ENCODE data around the gene IL17RC.

The IL17RC gene

DNA sequence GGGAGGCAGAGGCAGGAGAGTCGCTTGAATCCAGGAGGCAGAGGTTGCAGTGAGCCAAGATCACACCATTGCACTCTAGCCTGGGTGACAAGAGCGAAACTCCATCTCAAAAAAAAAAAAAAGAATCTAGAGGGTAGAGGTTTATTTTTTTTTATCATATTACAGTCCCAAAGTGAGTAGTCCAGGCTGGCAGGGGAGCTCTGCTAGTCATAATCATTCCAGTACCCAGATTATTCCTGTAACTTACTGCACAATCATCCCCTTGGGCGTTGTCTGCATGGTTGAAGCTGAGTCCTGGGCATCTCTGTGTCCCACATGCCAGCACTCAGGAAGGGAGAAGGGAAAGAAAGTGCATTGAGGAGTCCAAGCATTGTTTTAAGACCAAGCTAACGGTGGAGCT is 25.3 kb downstream of the IL17RC start:
- Histone ChIP-seq H3K36me3 (ENCODE audit: control insufficient read depth, insufficient read depth, low read length) (peaks cover 4% of the 10 kb centered on the region), H3K9ac (ENCODE audit: low read length) (no peak overlapping the region), H3K27me3 (ENCODE audit: control insufficient read depth, insufficient read depth, low read length) (no peaks in the 10 kb centered on the region), H3K4me3 (ENCODE audit: low read length) (no peak overlapping the region), H3K9me3 (ENCODE audit: control insufficient read depth, low read length) (no peaks in the 10 kb centered on the region), H3K4me1 (ENCODE audit: control insufficient read depth, insufficient read depth, low read length) (peaks cover 6% of the 10 kb centered on the region)

DNA sequence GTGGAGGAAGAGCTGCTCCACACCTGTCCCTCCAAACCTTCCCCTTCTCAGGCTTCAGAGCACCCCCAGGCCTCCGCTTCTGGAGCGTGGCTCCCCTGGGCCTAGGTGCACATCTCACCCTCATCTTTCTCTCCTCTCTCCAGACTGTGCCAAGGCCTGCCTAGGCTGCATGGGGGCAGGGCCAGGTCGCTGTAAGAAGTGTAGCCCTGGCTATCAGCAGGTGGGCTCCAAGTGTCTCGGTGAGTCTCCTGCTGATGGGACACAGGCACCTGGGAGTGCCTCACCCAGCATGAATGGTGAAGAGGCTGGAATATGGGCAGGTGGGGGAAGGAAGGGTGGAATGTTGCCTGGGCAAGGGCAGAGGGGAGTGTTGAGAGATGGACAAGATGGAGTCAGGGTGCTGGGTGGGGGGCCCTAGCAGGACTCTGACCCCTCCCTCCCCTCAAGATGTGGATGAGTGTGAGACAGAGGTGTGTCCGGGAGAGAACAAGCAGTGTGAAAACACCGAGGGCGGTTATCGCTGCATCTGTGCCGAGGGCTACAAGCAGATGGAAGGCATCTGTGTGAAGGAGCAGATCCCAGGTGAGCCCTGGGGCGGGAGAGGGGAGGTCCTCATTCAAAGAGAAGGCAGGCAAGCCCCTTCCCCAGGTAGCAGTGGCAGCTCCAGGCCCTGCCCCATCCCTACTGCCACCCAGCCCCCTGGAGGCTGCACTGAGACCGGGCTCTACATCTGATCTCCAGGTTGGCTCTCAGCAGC is 26.2 kb downstream of the IL17RC start:
- H3K36me3 ChIP-seq (ENCODE audit: control insufficient read depth, insufficient read depth, low read length): peaks cover 4% of the 10 kb centered on the region
- no peaks in the 10 kb centered on the region for H3K9me3 ChIP-seq (ENCODE audit: control insufficient read depth, low read length)
- H3K9ac ChIP-seq (ENCODE audit: low read length): no peak overlapping the region
- no peak overlapping the region for H3K4me3 ChIP-seq (ENCODE audit: low read length)
- H3K27me3 ChIP-seq (ENCODE audit: control insufficient read depth, insufficient read depth, low read length): no peaks in the 10 kb centered on the region
- peaks cover 6% of the 10 kb centered on the region for H3K4me1 ChIP-seq (ENCODE audit: control insufficient read depth, insufficient read depth, low read length)

DNA sequence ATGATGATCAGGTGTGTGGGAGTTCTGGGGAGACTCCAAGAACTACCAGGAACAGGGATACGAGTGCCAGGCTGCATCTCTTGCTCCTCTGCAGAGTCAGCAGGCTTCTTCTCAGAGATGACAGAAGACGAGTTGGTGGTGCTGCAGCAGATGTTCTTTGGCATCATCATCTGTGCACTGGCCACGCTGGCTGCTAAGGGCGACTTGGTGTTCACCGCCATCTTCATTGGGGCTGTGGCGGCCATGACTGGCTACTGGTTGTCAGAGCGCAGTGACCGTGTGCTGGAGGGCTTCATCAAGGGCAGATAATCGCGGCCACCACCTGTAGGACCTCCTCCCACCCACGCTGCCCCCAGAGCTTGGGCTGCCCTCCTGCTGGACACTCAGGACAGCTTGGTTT is 27.4 kb downstream of the IL17RC start:
- Histone ChIP-seq H3K4me3 (ENCODE audit: low read length) (no peak overlapping the region), H3K4me1 (ENCODE audit: control insufficient read depth, insufficient read depth, low read length) (peaks cover 6% of the 10 kb centered on the region), H3K9me3 (ENCODE audit: control insufficient read depth, low read length) (no peaks in the 10 kb centered on the region), H3K36me3 (ENCODE audit: control insufficient read depth, insufficient read depth, low read length) (peaks cover 4% of the 10 kb centered on the region), H3K9ac (ENCODE audit: low read length) (no peak overlapping the region), H3K27me3 (ENCODE audit: control insufficient read depth, insufficient read depth, low read length) (no peaks in the 10 kb centered on the region)

DNA sequence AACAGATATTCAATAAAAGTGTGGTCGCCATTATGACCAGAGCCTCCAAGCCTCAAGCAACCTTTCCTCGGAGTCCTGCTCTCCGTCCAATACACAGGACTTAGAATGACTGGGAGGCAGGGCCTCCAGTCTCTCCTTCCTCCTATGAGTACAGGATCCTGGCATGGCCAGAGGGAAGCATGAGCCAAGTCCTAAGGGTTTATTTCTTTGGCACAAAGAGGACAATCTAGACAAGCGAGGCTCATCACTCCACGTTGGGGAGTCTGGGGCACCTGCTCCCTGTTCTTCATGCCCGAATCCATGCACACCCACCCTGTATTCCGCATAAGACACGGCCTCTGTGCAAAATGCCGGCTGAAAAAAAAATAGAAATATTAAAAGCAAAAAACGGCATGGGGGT is 28.5 kb downstream of the IL17RC start:
- H3K4me1 ChIP-seq (ENCODE audit: control insufficient read depth, insufficient read depth, low read length): peaks cover 6% of the 10 kb centered on the region
- no peak overlapping the region for H3K4me3 ChIP-seq (ENCODE audit: low read length)
- H3K9ac ChIP-seq (ENCODE audit: low read length): no peak overlapping the region

DNA sequence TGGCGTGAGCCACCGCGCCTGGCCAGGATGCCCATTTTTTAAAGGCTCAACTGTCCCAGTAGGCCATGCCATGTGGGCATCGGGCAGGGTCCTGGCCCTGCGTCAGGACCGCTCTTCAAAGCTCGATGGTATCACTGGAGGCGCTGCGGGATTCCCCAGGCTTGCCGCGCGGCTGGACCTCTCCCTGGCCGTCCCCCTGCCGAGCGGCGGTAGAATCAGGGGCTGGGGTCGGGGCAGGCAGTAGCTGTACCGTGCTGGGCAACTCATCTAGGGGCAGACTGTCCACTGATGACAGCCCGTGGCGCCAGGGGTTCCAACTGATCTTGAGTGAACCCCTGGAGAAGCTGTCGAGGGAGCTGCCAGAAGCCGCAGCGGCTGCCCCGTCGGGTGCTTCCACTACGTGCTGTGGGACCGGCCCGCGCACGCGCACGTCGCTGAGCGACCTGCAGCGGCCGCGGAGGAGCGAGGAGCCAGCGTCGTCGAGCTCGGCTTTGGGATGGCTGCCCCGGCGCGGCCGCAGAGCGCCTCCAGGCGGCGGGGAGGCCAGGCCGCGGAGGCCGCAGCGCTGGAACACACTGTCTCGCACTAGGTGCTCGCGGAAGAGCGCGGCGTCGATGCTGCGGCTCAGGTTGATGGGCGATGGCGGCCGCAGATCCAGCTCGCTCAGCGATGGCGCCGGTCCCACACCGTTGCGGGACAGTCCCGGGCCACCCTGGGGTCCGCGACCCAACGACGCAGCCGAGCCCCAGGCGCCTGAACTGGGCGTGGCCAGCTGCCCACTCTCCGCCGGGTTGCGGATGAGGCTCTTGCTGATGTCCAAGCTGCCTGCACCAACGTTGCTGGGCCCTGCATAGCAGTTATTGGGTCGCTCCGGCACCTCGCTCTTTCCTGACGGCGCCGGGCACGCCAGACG is 29.5 kb downstream of the IL17RC start:
- Histone ChIP-seq H3K9ac (ENCODE audit: low read length) (peak overlapping the region; percentile 77), H3K36me3 (ENCODE audit: control insufficient read depth, insufficient read depth, low read length) (peaks cover 4% of the 10 kb centered on the region)

More for the DNA sequence above, 28.5 kb downstream of the IL17RC start:
- peaks cover 4% of the 10 kb centered on the region for H3K36me3 ChIP-seq (ENCODE audit: control insufficient read depth, insufficient read depth, low read length)
- H3K9me3 ChIP-seq (ENCODE audit: control insufficient read depth, low read length): no peaks in the 10 kb centered on the region
- H3K27me3 ChIP-seq (ENCODE audit: control insufficient read depth, insufficient read depth, low read length): no peaks in the 10 kb centered on the region

DNA sequence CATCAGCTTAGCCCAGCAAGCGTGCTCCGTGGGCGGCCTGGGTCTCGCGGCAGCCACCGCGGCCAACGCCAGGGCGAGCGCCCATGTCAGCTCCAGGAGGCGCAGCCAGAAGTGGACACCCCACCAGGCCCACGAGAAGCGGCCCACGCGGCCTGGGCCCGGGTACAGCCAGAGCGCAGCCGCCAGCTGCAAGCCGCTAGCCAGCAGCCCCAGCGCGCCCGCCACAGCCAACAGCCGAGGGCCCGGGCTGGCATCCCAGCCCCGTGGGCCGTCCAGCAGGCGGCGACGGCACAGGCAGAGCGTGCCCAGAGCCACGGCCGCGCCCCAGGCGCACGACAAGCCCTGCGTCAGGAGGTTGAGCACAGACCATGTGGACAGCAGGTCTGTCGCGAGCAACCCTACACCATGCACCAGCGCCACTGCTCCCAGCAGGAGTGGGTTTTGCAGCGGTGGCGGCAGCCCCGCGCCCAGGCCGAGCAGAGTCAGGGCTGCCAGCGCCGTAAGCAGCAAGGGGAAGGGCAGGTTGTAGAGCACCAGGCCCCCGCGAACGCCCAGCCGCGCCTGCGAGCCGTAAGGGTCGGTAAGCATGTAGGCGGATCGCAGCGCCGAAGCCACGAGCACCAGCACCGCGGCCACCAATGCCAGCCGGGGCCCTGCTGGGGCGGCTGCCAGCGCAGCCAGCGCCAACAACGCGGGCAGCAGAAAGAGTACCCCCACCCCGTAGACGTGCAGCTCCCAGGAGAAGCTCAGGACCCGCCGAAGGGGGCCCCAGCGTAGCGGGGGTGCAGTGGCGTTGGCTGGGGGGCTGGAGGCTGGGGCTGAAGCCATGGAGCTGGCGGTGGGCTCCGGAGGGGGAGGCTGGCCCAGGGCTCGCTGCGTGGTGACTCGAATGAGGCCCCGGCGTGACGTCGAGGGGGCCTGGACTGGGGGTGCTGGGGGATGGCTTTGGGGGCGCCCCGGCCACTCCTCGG is 30.4 kb downstream of the IL17RC start:
- Histone ChIP-seq H3K4me1 (ENCODE audit: control insufficient read depth, insufficient read depth, low read length) (peaks cover 12% of the 10 kb centered on the region), H3K36me3 (ENCODE audit: control insufficient read depth, insufficient read depth, low read length) (peaks cover 4% of the 10 kb centered on the region), H3K9me3 (ENCODE audit: control insufficient read depth, low read length) (no peaks in the 10 kb centered on the region), H3K4me3 (ENCODE audit: low read length) (peak overlapping the region; percentile 41), H3K27me3 (ENCODE audit: control insufficient read depth, insufficient read depth, low read length) (peaks cover 7% of the 10 kb centered on the region), H3K9ac (ENCODE audit: low read length) (peak overlapping the region; percentile 43)

More for the DNA sequence above, 29.5 kb downstream of the IL17RC start:
- peaks cover 7% of the 10 kb centered on the region for H3K4me1 ChIP-seq (ENCODE audit: control insufficient read depth, insufficient read depth, low read length)
- H3K27me3 ChIP-seq (ENCODE audit: control insufficient read depth, insufficient read depth, low read length): peaks cover under 1% of the 10 kb centered on the region
- H3K9me3 ChIP-seq (ENCODE audit: control insufficient read depth, low read length): no peaks in the 10 kb centered on the region
- peak overlapping the region; percentile 54 for H3K4me3 ChIP-seq (ENCODE audit: low read length)

DNA sequence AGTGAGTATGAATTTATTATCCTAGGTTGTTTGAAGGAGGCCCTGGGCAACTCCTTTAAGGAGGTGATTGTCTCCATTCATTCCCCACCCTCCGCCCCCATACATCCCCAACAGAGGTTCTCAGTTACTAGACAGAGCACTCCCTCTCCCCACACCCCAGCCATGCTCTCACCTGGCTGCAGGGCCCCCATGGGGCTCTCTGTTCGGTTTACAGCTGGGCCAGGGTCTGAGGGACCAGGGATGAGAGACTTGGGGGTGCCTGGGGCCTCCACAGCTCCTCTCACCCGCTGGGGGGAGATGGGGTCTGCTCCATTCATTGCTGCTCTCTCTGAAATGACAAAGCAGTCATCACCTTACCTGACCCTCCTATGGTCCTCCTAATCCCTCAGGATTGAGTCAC is 31.7 kb downstream of the IL17RC start:
- Histone ChIP-seq H3K4me1 (ENCODE audit: control insufficient read depth, insufficient read depth, low read length) (peaks cover 12% of the 10 kb centered on the region), H3K36me3 (ENCODE audit: control insufficient read depth, insufficient read depth, low read length) (peaks cover 4% of the 10 kb centered on the region), H3K27me3 (ENCODE audit: control insufficient read depth, insufficient read depth, low read length) (peaks cover 7% of the 10 kb centered on the region), H3K9me3 (ENCODE audit: control insufficient read depth, low read length) (no peaks in the 10 kb centered on the region), H3K9ac (ENCODE audit: low read length) (peak overlapping the region; percentile 7), H3K4me3 (ENCODE audit: low read length) (no peak overlapping the region)

DNA sequence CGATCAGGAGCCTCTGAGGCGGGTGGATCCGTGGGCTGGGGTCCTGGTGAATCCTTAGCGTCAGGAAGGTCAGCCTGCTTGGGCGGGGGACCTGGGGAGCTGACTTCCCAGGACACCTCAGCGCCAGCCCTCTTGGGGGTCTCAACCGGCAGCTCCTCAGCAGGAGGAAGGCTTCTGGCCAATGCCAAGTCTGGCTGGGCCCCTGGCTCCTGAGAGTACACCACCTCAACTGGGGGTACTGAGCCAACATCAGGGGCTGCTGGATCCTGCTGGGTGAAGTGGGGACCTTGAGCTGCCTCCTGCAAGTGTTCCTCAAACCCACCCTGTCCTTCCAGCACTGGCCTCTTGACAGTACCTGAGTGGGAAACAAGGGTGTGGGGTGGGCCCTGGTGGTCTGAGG is 32.2 kb downstream of the IL17RC start:
- Histone ChIP-seq H3K9me3 (ENCODE audit: control insufficient read depth, low read length) (no peaks in the 10 kb centered on the region), H3K4me1 (ENCODE audit: control insufficient read depth, insufficient read depth, low read length) (peaks cover 12% of the 10 kb centered on the region), H3K36me3 (ENCODE audit: control insufficient read depth, insufficient read depth, low read length) (no peaks in the 10 kb centered on the region), H3K4me3 (ENCODE audit: low read length) (no peak overlapping the region), H3K27me3 (ENCODE audit: control insufficient read depth, insufficient read depth, low read length) (peaks cover 7% of the 10 kb centered on the region), H3K9ac (ENCODE audit: low read length) (peak overlapping the region; percentile 7)

DNA sequence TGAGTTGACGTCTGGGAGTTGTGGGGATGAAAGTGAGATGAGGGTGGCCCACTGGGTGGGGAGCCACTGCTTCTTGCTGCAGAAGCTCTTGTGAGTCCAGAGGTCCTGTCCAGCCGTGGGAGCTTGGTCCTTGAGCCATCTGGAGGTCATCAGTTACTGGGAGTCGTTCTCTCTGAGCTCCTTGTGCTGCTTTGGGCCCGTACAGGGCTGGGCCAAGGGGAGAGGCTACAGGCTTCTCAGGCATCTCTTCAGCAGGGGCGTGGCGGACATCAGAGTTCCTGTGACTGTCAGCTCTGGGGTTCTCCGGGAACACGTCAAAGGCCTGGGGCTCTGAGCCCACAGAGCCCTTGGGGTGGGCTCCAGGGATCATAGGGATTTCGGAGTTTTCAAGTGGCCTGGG is 32.7 kb downstream of the IL17RC start:
- Histone ChIP-seq H3K36me3 (ENCODE audit: control insufficient read depth, insufficient read depth, low read length) (no peaks in the 10 kb centered on the region), H3K27me3 (ENCODE audit: control insufficient read depth, insufficient read depth, low read length) (peaks cover 7% of the 10 kb centered on the region), H3K4me3 (ENCODE audit: low read length) (no peak overlapping the region), H3K9me3 (ENCODE audit: control insufficient read depth, low read length) (no peaks in the 10 kb centered on the region), H3K4me1 (ENCODE audit: control insufficient read depth, insufficient read depth, low read length) (peaks cover 12% of the 10 kb centered on the region), H3K9ac (ENCODE audit: low read length) (no peak overlapping the region)

DNA sequence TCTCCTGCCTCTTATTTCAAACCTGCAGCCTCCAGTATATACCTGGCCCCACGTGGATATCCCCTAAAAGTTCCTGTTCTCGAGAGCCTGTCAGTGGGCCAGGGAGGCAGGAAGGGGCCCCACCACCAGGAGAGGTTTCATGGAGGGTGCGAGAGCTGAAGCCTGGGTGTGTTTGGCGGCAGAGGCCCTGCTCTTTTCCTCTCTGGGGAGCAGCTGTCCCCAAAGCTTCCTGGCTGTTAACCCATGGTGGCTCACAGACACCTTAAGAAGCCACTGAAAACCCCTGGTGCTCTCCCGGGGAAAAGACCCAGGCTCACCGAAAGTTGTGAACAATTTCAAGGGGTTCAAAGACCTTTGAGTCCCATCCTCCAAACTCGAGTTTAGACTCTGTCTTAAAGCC is 34.2 kb downstream of the IL17RC start:
- Histone ChIP-seq H3K27me3 (ENCODE audit: control insufficient read depth, insufficient read depth, low read length) (peaks cover 7% of the 10 kb centered on the region), H3K36me3 (ENCODE audit: control insufficient read depth, insufficient read depth, low read length) (no peaks in the 10 kb centered on the region), H3K9me3 (ENCODE audit: control insufficient read depth, low read length) (no peaks in the 10 kb centered on the region), H3K4me1 (ENCODE audit: control insufficient read depth, insufficient read depth, low read length) (peaks cover 16% of the 10 kb centered on the region), H3K4me3 (ENCODE audit: low read length) (no peak overlapping the region), H3K9ac (ENCODE audit: low read length) (no peak overlapping the region)

DNA sequence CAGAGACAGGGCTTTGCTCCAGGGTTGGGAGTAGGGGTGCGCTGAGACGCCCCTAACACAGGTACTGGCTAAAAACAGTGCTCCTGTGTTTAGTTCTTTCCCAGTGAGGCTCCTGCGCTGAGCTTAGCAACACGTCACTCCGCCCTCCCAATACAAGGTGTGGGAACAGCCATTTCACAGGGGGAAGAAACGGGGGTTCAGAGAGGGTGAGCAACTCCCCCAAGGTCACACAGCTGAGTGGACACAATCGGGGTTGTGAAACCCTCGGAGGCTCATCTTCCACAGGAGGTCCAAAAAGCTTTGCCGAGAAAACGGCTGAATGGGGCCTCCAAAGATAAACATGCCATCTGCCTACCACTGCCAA is 34.7 kb downstream of the IL17RC start:
- Histone ChIP-seq H3K4me3 (ENCODE audit: low read length) (no peak overlapping the region), H3K9me3 (ENCODE audit: control insufficient read depth, low read length) (no peaks in the 10 kb centered on the region), H3K9ac (ENCODE audit: low read length) (peak overlapping the region; percentile 34), H3K36me3 (ENCODE audit: control insufficient read depth, insufficient read depth, low read length) (no peaks in the 10 kb centered on the region), H3K4me1 (ENCODE audit: control insufficient read depth, insufficient read depth, low read length) (peaks cover 16% of the 10 kb centered on the region), H3K27me3 (ENCODE audit: control insufficient read depth, insufficient read depth, low read length) (peaks cover 7% of the 10 kb centered on the region)
